ENCODE measurements around the gene PNN. TPM values are rescaled to one million over a fixed set of nuclear protein-coding genes. Genes with fewer than 3 reads are reported as not detected.
"Not testable (repeated sequence)": the region's sequence is repeated elsewhere in the genome, so short reads cannot be mapped to it uniquely, and the experiment has no call there.

PNN gene
- total RNA-seq, 1 experiment from 2014 or later: 167 TPM

DNA sequence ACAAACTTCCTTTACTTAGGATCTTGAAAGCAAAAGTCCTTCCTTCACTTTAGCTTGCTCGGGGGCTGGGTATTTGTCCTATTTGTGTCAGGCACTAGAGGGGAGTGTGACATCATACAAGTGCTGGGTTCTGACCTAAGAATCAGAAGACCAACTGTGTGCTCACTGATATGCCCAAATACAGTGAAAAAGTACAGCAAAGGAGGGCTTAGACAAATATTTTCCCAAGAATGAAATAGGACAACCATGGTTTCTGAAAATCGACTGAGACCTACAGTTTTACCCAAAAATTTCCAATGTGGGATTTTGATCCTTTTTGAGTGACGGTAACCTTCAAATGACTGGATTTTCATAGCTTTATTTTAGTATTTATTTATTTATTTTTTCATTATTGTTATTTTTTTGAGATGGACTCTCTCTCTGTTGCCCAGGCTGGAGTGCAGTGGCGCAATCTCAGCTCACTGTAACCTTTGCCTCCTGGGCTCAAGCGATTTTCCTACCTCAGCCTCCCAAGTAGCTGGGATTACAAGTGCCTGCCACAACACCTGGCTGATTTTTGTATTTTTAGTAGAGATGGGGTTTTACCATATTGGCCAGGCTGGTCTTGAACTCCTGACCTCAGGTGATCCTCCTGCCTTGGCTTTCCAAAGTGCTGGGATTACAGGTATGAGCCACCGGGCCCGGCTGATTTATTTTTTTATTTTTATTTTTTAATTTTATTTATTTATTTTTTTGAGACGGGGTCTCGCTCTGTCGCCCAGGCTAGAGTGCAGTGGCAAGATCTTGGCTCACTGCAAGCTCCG, 56.9 kb downstream of the PNN start:
- H3K4me3 Mint-ChIP-seq; H3K27ac ChIP-seq (ENCODE audit: insufficient read length, low read depth, low read length); H2AK5ac ChIP-seq (ENCODE audit: insufficient read length, low read length); H4K20me1 ChIP-seq (ENCODE audit: control insufficient read depth, insufficient read depth, insufficient read length); H2AFZ ChIP-seq (ENCODE audit: low read length); H3K9me3 Mint-ChIP-seq; H3K9me3 ChIP-seq (ENCODE audit: control insufficient read depth, low read depth, low read length); H3K4ac ChIP-seq (ENCODE audit: low read depth, low read length); H3K23ac ChIP-seq (ENCODE audit: insufficient read length, low read depth, low read length); H3K14ac ChIP-seq (ENCODE audit: insufficient read depth, low read length); H3K27me3 Mint-ChIP-seq (ENCODE audit: low read depth); H4K8ac ChIP-seq (replicated peaks; ENCODE audit: insufficient read length, low read depth, low read length); H3K4me1 Mint-ChIP-seq; H2BK20ac ChIP-seq (ENCODE audit: low read depth, low read length, poor library complexity, severe bottlenecking); H3K27ac Mint-ChIP-seq; H3K4me2 ChIP-seq (ENCODE audit: insufficient read depth, insufficient read length, low read length); H3K56ac ChIP-seq (ENCODE audit: insufficient read length, low read depth, low read length); H3K79me2 ChIP-seq (ENCODE audit: insufficient read depth, low read length); H4K91ac ChIP-seq (ENCODE audit: insufficient read length, low read depth, low read length); H2BK120ac ChIP-seq (ENCODE audit: low read depth, low read length, poor library complexity, severe bottlenecking); H3K23me2 ChIP-seq (ENCODE audit: insufficient read length, low read depth, low read length, poor library complexity, severe bottlenecking); H4K5ac ChIP-seq (ENCODE audit: insufficient read length, low read depth, low read length); H3K36me3 Mint-ChIP-seq (ENCODE audit: insufficient read depth in 1 of 3, low read depth in 3 of 3); H2BK5ac ChIP-seq (ENCODE audit: insufficient read length, low read length); H2BK12ac ChIP-seq (ENCODE audit: insufficient read length, low read depth, low read length); H2BK15ac ChIP-seq (ENCODE audit: low read depth, low read length); H3K4me1 ChIP-seq (ENCODE audit: insufficient read depth, low read length); H3K27me3 ChIP-seq (ENCODE audit: insufficient read depth, low read length); H3K79me1 ChIP-seq (ENCODE audit: insufficient read depth, low read depth, low read length, poor library complexity, severe bottlenecking); H3K9ac ChIP-seq (ENCODE audit: extremely low read depth, insufficient read length, low read length); H3T11ph ChIP-seq (ENCODE audit: low read length); H3K18ac ChIP-seq (ENCODE audit: insufficient read length, low read depth, low read length): not testable (repeated sequence)
- WGBS (ENCODE audit: extremely low coverage, insufficient read length, low lambda C conversion rate): no CpG with 5 or more reads among the region's 11 CpGs
- peak; percentile 35 for DNase-seq
- TF ChIP-seq, protein P1, sequence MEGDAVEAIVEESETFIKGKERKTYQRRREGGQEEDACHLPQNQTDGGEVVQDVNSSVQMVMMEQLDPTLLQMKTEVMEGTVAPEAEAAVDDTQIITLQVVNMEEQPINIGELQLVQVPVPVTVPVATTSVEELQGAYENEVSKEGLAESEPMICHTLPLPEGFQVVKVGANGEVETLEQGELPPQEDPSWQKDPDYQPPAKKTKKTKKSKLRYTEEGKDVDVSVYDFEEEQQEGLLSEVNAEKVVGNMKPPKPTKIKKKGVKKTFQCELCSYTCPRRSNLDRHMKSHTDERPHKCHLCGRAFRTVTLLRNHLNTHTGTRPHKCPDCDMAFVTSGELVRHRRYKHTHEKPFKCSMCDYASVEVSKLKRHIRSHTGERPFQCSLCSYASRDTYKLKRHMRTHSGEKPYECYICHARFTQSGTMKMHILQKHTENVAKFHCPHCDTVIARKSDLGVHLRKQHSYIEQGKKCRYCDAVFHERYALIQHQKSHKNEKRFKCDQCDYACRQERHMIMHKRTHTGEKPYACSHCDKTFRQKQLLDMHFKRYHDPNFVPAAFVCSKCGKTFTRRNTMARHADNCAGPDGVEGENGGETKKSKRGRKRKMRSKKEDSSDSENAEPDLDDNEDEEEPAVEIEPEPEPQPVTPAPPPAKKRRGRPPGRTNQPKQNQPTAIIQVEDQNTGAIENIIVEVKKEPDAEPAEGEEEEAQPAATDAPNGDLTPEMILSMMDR (conservative IDR thresholded peaks at IDR 0.05): peak; percentile 61

Other genes starting within 250 kb of the PNN start
- gene SEC23A, start 72.0 kb upstream of the PNN start, total RNA-seq (2021): 47.9 and 55.3 TPM in 2 replicates
- gene GEMIN2, start 60.9 kb upstream of the PNN start, total RNA-seq (2021): 36.3 and 39.1 TPM in 2 replicates
- 22.1 and 22.4 TPM in 2 replicates for gene TRAPPC6B, start 4.9 kb upstream of the PNN start, total RNA-seq (2021)
- 15.0 and 15.3 TPM in 2 replicates for gene MIA2, start 58.7 kb downstream of the PNN start, total RNA-seq (2021)

Measured in H9 (cell line).